ENCODE data around the gene RAC2.

RAC2 gene

GRCh38 chr22:37210041-37210803, 33.8 kb downstream of the RAC2 start:
- DNase-seq (ENCODE audit: low spot score): no peak
- TF ChIP-seq CTCF (IDR thresholded peaks at IDR 0.05; ENCODE audit: extremely low read depth, missing control alignments): no peak

- no peak for DNase-seq (ENCODE audit: low spot score)
- TF ChIP-seq CTCF (IDR thresholded peaks at IDR 0.05; ENCODE audit: extremely low read depth, missing control alignments): no peak
Observed at GRCh38 chr22:37209140-37209845, 34.8 kb downstream of the RAC2 start.

- TF ChIP-seq CTCF (IDR thresholded peaks at IDR 0.05; ENCODE audit: extremely low read depth, missing control alignments): no peak
- DNase-seq (ENCODE audit: low spot score): no peak
Observed at GRCh38 chr22:37208401-37209139, 35.5 kb downstream of the RAC2 start.

- DNase-seq (ENCODE audit: low spot score): no peak
- TF ChIP-seq CTCF (IDR thresholded peaks at IDR 0.05; ENCODE audit: extremely low read depth, missing control alignments): no peak
Observed at GRCh38 chr22:37207981-37208380, 36.1 kb downstream of the RAC2 start.

DNA sequence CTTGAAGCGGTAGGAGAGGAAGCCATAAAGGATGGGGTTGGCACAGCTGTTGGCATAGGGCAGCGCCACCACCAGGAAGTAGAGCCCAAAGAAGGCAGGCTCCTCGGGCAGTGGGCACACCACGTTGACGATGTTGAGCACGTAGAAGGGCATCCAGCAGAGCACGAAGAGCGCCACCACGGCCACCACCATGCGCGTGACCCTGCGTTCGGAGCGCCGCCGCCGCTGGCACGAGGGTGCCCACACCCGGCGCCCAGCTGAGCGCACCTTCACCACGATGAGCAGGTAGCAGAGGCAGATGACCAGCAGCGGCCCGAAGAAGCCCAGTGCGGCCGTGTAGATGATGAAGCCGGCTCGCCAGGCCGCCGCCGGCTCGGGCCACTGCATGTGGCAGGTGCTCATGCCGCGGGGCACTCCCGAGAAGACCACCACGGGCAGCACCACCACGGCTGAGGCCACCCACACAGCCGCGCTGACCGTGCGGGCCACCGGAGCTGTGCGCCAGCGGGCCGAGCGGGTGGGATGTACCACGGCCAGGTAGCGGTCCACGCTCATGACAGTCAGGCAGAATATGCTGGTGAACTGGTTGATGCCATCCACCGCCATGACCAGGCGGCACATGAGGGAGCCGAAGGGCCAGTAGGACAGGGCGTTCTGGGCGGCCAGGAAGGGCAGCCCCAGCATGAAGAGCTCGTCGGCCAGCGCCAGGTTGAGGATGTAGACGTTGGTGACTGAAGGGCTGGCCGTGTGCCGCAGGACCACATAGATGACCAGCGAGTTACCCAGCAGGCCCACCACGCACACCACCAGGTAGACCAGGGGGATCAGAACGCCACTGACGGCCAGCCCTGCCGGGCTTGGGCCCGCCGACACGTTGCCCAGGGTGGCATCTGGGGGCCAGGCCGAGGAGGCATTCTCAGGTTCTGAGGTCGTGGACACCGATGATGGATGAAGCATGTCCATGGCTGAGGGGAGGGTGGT, 36.9 kb downstream of the RAC2 start:
- TF ChIP-seq CTCF (IDR thresholded peaks at IDR 0.05; ENCODE audit: extremely low read depth, missing control alignments): no peak
- DNase-seq (ENCODE audit: low spot score): no peak

- DNase-seq (ENCODE audit: low spot score): no peak
- no peak for TF ChIP-seq CTCF (IDR thresholded peaks at IDR 0.05; ENCODE audit: extremely low read depth, missing control alignments)
Observed at GRCh38 chr22:37206118-37206840, 37.8 kb downstream of the RAC2 start.

Data from GM20000 (cell line).